OCI-LY1 (cell line): ENCODE results near the gene RASA2.

ENCODE experiments used
- CTCF ChIP-seq: fragments of 200-600 bp; sonication (generic), shearing (Covaris generic); IDR thresholded peaks from 2 replicates; pipeline ENCODE4 v1.5.1; 2017; ENCODE audit warnings: mild to moderate bottlenecking, antibody characterized with exemption, low read length, moderate library complexity, mixed read lengths
- EZH2 ChIP-seq: fragments of 200-600 bp; sonication (generic), shearing (Covaris generic); IDR thresholded peaks from 2 replicates; pipeline ENCODE4 v1.8.0; 2017; ENCODE audit warnings: borderline replicate concordance, mixed run types, mild to moderate bottlenecking, antibody characterized with exemption, low read length, moderate library complexity, mixed read lengths

- no peak for TF ChIP-seq EZH2
- TF ChIP-seq CTCF = no peak
Observed at GRCh38 chr3:141526709-141527108, 39.9 kb downstream of the RASA2 start.
